Measurements from ENCODE around the gene GDPGP1.

GDPGP1 gene

GRCh38 chr15:90201130-90201943 lies 32.7 kb upstream of the GDPGP1 start, which contains the start of gene SEMA4B:
SEMA4B (plus strand) TSS chr15:90201330; CDS start chr15:90201579, 249 bp downstream.
- no peak for TF ChIP-seq CTCF (conservative IDR thresholded peaks at IDR 0.05; ENCODE audit: low read depth, low read length)
- no peak for DNase-seq (ENCODE audit: low read depth)
- peak within 1 kb of the TSS; percentile 79 for H3K4me3 ChIP-seq (ENCODE audit: low read length)

GRCh38 chr15:90201944-90202375 lies 32.0 kb upstream of the GDPGP1 start:
- DNase-seq (ENCODE audit: low read depth): no peak
- no peak for TF ChIP-seq CTCF (conservative IDR thresholded peaks at IDR 0.05; ENCODE audit: low read depth, low read length)
- H3K4me3 ChIP-seq (ENCODE audit: low read length): peak overlapping the region; percentile 79

DNA sequence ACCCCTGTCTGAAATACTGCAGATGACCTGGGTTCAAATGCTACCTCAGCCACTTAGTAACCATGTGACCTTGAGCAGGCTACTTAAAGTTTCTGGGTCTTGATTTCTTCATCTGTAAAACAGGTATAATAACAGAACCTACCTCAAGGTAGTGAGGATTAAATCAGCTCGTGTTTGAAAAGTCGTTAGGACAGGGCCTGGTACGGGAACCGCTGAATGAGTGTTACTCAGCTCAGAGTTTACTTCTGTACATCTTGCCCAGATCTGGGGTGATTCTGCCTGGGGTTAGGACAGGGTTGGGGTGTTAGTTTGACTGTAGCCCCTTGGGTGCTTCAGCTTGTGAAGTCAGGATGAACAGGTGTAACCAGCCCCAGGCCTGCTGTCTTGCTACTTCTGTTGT lies 31.1 kb upstream of the GDPGP1 start:
- no peak for DNase-seq (ENCODE audit: low read depth)
- no peak for TF ChIP-seq CTCF (conservative IDR thresholded peaks at IDR 0.05; ENCODE audit: low read depth, low read length)
- peak overlapping the region; percentile 79 for H3K4me3 ChIP-seq (ENCODE audit: low read length)

DNA sequence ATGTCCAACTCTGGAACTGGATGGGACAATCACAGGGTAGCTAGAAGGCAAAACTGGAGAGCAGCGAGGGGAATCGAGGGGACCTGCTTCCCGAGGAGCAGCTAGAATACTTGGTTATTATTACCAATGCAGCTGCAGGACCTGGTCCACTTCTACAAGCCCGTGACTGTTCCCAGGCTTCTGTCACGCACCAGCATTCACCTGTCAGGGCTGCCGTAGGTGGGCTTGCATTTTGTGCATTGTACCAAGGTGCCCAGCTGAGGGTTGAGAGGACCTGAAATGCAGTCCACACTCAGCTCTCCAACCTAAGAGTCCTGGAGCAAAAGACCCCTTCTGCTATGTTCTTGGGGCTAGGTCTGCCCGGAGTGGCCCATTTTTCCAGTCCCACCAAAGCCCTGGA lies 30.5 kb upstream of the GDPGP1 start:
- no peak for TF ChIP-seq CTCF (conservative IDR thresholded peaks at IDR 0.05; ENCODE audit: low read depth, low read length)
- H3K4me3 ChIP-seq (ENCODE audit: low read length): peak overlapping the region; percentile 79
- no peak for DNase-seq (ENCODE audit: low read depth)

DNA sequence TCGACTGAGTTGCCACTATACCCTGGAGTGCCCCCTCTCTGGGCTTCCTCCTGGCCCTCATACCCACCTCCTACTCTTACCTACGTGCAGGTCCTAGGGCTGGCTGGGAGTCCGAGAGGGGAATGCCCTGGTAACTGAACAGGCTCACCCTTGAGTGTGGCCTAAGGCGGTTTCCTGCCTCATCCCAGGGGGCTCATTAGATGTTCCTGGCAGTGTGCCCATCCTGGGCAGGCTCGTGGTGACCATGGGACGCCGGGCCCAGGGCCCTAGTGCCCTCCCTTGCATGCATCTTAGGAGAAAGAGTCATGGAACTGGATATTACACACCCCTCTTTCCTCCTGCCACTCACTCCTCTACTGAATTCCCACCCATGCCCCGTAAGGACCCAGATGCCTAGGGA lies 30.1 kb upstream of the GDPGP1 start:
- no peak for DNase-seq (ENCODE audit: low read depth)
- no peak for TF ChIP-seq CTCF (conservative IDR thresholded peaks at IDR 0.05; ENCODE audit: low read depth, low read length)
- peak overlapping the region; percentile 8 for H3K4me3 ChIP-seq (ENCODE audit: low read length)

DNA sequence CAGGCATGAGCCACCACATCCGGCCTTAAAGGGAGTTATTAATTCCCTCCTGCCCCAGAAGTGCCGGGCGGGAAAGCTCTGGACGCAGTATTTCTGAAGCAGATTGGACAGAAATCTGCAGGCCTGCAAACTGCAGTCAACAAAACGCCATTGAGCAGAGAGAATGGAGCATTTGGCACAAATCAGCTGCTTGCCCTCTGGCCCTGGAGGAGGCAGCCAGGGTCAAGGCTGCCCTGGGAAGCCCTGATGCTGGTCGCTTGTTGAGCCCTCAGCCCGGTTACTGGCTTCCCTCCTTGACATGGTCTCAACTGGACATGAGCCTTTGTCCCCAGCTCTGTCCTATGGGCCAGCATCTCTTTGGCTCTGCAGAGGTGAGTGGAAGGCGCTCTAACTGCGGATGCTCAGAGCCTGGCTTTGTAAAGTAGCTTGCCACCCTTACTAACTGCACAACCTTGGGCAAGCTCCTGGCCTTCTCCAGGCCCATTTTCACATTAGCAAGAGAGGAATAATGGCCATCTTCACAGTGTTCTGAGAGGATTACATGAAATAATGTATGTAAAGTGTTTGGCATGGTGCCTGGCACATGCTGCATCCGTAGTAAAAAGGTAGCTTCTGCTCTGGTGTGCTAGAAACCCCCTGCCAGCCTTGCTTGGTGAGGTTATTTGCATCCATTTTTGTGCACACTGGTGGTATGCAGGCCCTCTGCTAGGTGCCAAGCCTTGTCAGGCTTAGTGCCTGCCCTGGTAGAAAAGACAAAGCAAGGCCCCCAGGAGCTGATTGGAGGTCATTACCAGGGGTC lies 28.8 kb upstream of the GDPGP1 start:
- DNase-seq (ENCODE audit: low read depth): no peak
- TF ChIP-seq CTCF (conservative IDR thresholded peaks at IDR 0.05; ENCODE audit: low read depth, low read length): no peak
- H3K4me3 ChIP-seq (ENCODE audit: low read length): no peak overlapping the region
